Thyroid gland (tissue), 4 donors: Measurements from ENCODE around the gene DAZL.

ENCODE experiments used
- CTCF ChIP-seq, 6 experiments: fragments of 200-600 bp in 3 of 6; fragments of 450-650 bp in 3 of 6; sonication (generic) in 3 of 6; IDR thresholded peaks; one replicate each; pipeline ENCODE4 v1.5.1; 2016 to 2019; ENCODE audit warnings: antibody characterized with exemption in 6 of 6, mild to moderate bottlenecking in 2 of 6, inconsistent platforms in 1 of 6, moderate library complexity in 1 of 6
- POLR2A ChIP-seq, 2 donors: fragments of 450-650 bp; IDR thresholded peaks; one replicate each; pipeline ENCODE4 v1.6.1; 2017; ENCODE audit warnings: antibody characterized with exemption in 2 of 2, mild to moderate bottlenecking in 2 of 2, moderate library complexity in 1 of 2

- no peak for TF ChIP-seq CTCF (IDR thresholded peaks at IDR 0.05)
- TF ChIP-seq POLR2A (IDR thresholded peaks at IDR 0.05), result no peak
Observed at GRCh38 chr3:16550305-16550675, 54.9 kb downstream of the DAZL start.
